ENCODE measurements around the gene JUND. TPM values are rescaled to one million over a fixed set of nuclear protein-coding genes. Genes with fewer than 3 reads are reported as not detected.

Gene JUND
- polyA plus RNA-seq, 1 of the 3 experiments (the other 2 are of a cell fraction): 115 TPM

GRCh38 chr19:18229915-18230314, 51.5 kb downstream of the JUND start (continued):
- TF ChIP-seq PBX3 (IDR thresholded peaks at IDR 0.05) (no peak), USF1 (IDR thresholded peaks at IDR 0.05; ENCODE audit: borderline replicate concordance, low read depth) (no peak), CHD2 (IDR thresholded peaks at IDR 0.05; ENCODE audit: low read length, partially characterized antibody) (no peak)

Small RNA genes lying within 50 kb of the gene (small RNA-seq; reads per million reads assigned to genes)
- 0 to 0.20 (median 0) reads per million in 7 experiments for gene MIR3188
- gene RPL39P38: 0 reads per million in 7 experiments

Other genes with a start within 250 kb of the JUND start
- 0.02 TPM in 1 of 2 replicates, not detected in the other for gene IL12RB1, start 194.7 kb downstream of the JUND start, polyA plus RNA-seq (2012; rRNA removed)
- gene MAST3, start 183.8 kb downstream of the JUND start, polyA plus RNA-seq (2012; rRNA removed): 3.1 and 4.5 TPM in 2 replicates
- gene PIK3R2, start 128.5 kb downstream of the JUND start, polyA plus RNA-seq (2012; rRNA removed): 27.5 and 36.6 TPM in 2 replicates
- gene IFI30, start 107.8 kb downstream of the JUND start, polyA plus RNA-seq (2012; rRNA removed): 10.7 and 11.6 TPM in 2 replicates
- 17.5 and 20.6 TPM in 2 replicates for gene MPV17L2, start 88.4 kb downstream of the JUND start, polyA plus RNA-seq (2012; rRNA removed)
- 9.1 and 9.7 TPM in 2 replicates for gene RAB3A, start 77.6 kb downstream of the JUND start, polyA plus RNA-seq (2012; rRNA removed)
- 0.36 and 1.0 TPM in 2 replicates for gene PDE4C, start 55.2 kb downstream of the JUND start, polyA plus RNA-seq (2012; rRNA removed)
- 1.9 and 2.5 TPM in 2 replicates for gene IQCN, start 7.2 kb downstream of the JUND start, polyA plus RNA-seq (2012; rRNA removed)
- 235 and 277 TPM in 2 replicates for gene LSM4, start 41.5 kb upstream of the JUND start, polyA plus RNA-seq (2012; rRNA removed)
- 13.8 and 13.9 TPM in 2 replicates for gene PGPEP1, start 59.0 kb upstream of the JUND start, polyA plus RNA-seq (2012; rRNA removed)
- 74.1 and 129 TPM in 2 replicates for gene GDF15, start 104.5 kb upstream of the JUND start, polyA plus RNA-seq (2012; rRNA removed)
- gene LRRC25, start 116.0 kb upstream of the JUND start, polyA plus RNA-seq (2012; rRNA removed): not detected in 2 replicates
- 22.5 and 24.9 TPM in 2 replicates for gene SSBP4, start 137.8 kb upstream of the JUND start, polyA plus RNA-seq (2012; rRNA removed)
- 48.0 and 49.4 TPM in 2 replicates for gene ISYNA1, start 156.5 kb upstream of the JUND start, polyA plus RNA-seq (2012; rRNA removed)
- gene ELL, start 240.4 kb upstream of the JUND start, polyA plus RNA-seq (2012; rRNA removed): 3.6 and 7.4 TPM in 2 replicates